C1 segment of cervical spinal cord (tissue), 14 donors: Measurements from ENCODE around the gene EPHA1.
A peak's percentile ranks its signal among the peaks of the same experiment; 100 is the strongest.
"Not testable (repeated sequence)": the region's sequence is repeated elsewhere in the genome, so short reads cannot be mapped to it uniquely, and the experiment has no call there.

Experiments
- DNase-seq, 14 donors: peaks; one replicate each; lab custom pipeline; 2025; lab: John Stamatoyannopoulos, UW

The EPHA1 gene

GRCh38 chr7:143405173-143406001, 3.3 kb downstream of the EPHA1 start:
- DNase-seq: no peak

- not testable (repeated sequence) for DNase-seq
Measured at GRCh38 chr7:143402233-143402632, 6.4 kb downstream of the EPHA1 start.

- no peak for DNase-seq
Measured at GRCh38 chr7:143401265-143401664, 7.4 kb downstream of the EPHA1 start.

GRCh38 chr7:143399642-143400041, 9.0 kb downstream of the EPHA1 start:
- DNase-seq: no peak

GRCh38 chr7:143399151-143399550, 9.5 kb downstream of the EPHA1 start:
- DNase-seq: no peak

GRCh38 chr7:143398616-143399015, 10.0 kb downstream of the EPHA1 start:
- no peak for DNase-seq

- no peak for DNase-seq
Measured at GRCh38 chr7:143397710-143398530, 10.7 kb downstream of the EPHA1 start.

GRCh38 chr7:143396625-143397556, 11.8 kb downstream of the EPHA1 start:
- no peak for DNase-seq

GRCh38 chr7:143396182-143396581, 12.5 kb downstream of the EPHA1 start:
- no peak for DNase-seq

GRCh38 chr7:143395187-143396149, 13.2 kb downstream of the EPHA1 start:
- peak in 1 of 14 donors; percentile 10 for DNase-seq

- DNase-seq: no peak
Measured at GRCh38 chr7:143394777-143395176, 13.9 kb downstream of the EPHA1 start.

- DNase-seq: no peak
Measured at GRCh38 chr7:143394068-143394467, 14.6 kb downstream of the EPHA1 start.

GRCh38 chr7:143393267-143394041, 15.2 kb downstream of the EPHA1 start:
- no peak for DNase-seq

GRCh38 chr7:143392875-143393266, 15.8 kb downstream of the EPHA1 start:
- DNase-seq: no peak

- DNase-seq: not testable (repeated sequence)
Measured at GRCh38 chr7:143392427-143392826, 16.2 kb downstream of the EPHA1 start.

- no peak for DNase-seq
Measured at GRCh38 chr7:143391462-143392404, 16.9 kb downstream of the EPHA1 start.

- DNase-seq: no peak
Measured at GRCh38 chr7:143390773-143391317, 17.8 kb downstream of the EPHA1 start.

GRCh38 chr7:143390104-143390772, 18.4 kb downstream of the EPHA1 start:
- DNase-seq: no peak
